Measurements from ENCODE around the gene ROR1. TPM values are rescaled to one million over a fixed set of nuclear protein-coding genes. Genes with fewer than 3 reads are reported as not detected.

Gene ROR1
- total RNA-seq, 6 experiments from 2014 or later = 0.04 to 0.58 (median 0.37) TPM

GRCh38 chr1:63977466-63977865, 203.6 kb downstream of the ROR1 start:
- no peak overlapping the region for H3K4me3 ChIP-seq
- intact Hi-C loops (cut with DNase I) = no loop called here
- TF ChIP-seq CTCF (IDR thresholded peaks at IDR 0.05) (no peak), POLR2A (IDR thresholded peaks at IDR 0.05) (no peak)
- H3K9me3 ChIP-seq = no peaks in the 10 kb centered on the region
- WGBS (ENCODE audit: insufficient coverage, low coverage, low lambda C conversion rate, missing lambda C conversion rate) = 71% methylated on average over 1 of the region's 1 CpG
- no peak for ATAC-seq
- no peaks in the 10 kb centered on the region for H3K27me3 ChIP-seq
- H3K27ac ChIP-seq = no peak overlapping the region
- no peaks in the 10 kb centered on the region for H3K4me1 ChIP-seq
- DNase-seq = no peak
- no peaks in the 10 kb centered on the region for H3K36me3 ChIP-seq

- WGBS (ENCODE audit: insufficient coverage, low coverage, low lambda C conversion rate, missing lambda C conversion rate) = 67% methylated on average over 3 of the region's 3 CpGs
- TF ChIP-seq POLR2A (IDR thresholded peaks at IDR 0.05) = no peak
- TF ChIP-seq CTCF (IDR thresholded peaks at IDR 0.05) = no peak
Observed at GRCh38 chr1:63980740-63981407, 207.1 kb downstream of the ROR1 start.

GRCh38 chr1:63981408-63981773, 207.6 kb downstream of the ROR1 start:
- Histone ChIP-seq H3K4me3 (no peak overlapping the region), H3K27me3 (no peaks in the 10 kb centered on the region), H3K36me3 (no peaks in the 10 kb centered on the region), H3K27ac (no peak overlapping the region), H3K4me1 (no peaks in the 10 kb centered on the region), H3K9me3 (no peaks in the 10 kb centered on the region)
- WGBS (ENCODE audit: insufficient coverage, low coverage, low lambda C conversion rate, missing lambda C conversion rate) = no CpG with 5 or more reads among the region's 1 CpG
- no peak for ATAC-seq
- intact Hi-C loops (cut with DNase I) = no loop called here
- no peak for DNase-seq
- TF ChIP-seq POLR2A (IDR thresholded peaks at IDR 0.05) (no peak), CTCF (IDR thresholded peaks at IDR 0.05) (no peak)

More at GRCh38 chr1:63980740-63981407, 207.1 kb downstream of the ROR1 start:
- Histone ChIP-seq H3K9me3 (no peaks in the 10 kb centered on the region), H3K36me3 (no peaks in the 10 kb centered on the region), H3K27me3 (no peaks in the 10 kb centered on the region), H3K4me1 (no peaks in the 10 kb centered on the region), H3K27ac (no peak overlapping the region), H3K4me3 (no peak overlapping the region)
- intact Hi-C loops (cut with DNase I) = no loop called here
- ATAC-seq (peak in 3 of 4 donors; percentile 23 to 37 (median 36)), DNase-seq (no peak)

GRCh38 chr1:63982201-63982600, 208.4 kb downstream of the ROR1 start:
- no peak for DNase-seq
- Histone ChIP-seq H3K27me3 (no peaks in the 10 kb centered on the region), H3K4me1 (no peaks in the 10 kb centered on the region), H3K36me3 (no peaks in the 10 kb centered on the region), H3K4me3 (no peak overlapping the region), H3K9me3 (no peaks in the 10 kb centered on the region), H3K27ac (no peak overlapping the region)
- WGBS (ENCODE audit: insufficient coverage, low coverage, low lambda C conversion rate, missing lambda C conversion rate) = 80% methylated on average over 3 of the region's 3 CpGs
- TF ChIP-seq POLR2A (IDR thresholded peaks at IDR 0.05) (no peak), CTCF (IDR thresholded peaks at IDR 0.05) (no peak)
- ATAC-seq = no peak
- intact Hi-C loops (cut with DNase I) = no loop called here

All from right lobe of liver (tissue), 6 donors.